Heart left ventricle (tissue), 13 donors: ENCODE results near the gene CUBN.

Experiments
- CTCF ChIP-seq, 12 donors: fragments of 200-600 bp; sonication (generic) in 4 of 12; IDR thresholded peaks; one replicate each; pipeline versions ENCODE4 v1.5.0 to v1.8.0; 2018 to 2022; ENCODE audit warnings: antibody characterized with exemption in 12 of 12, mild to moderate bottlenecking in 5 of 12
- POLR2A ChIP-seq, 2 donors: fragments of 450-650 bp; IDR thresholded peaks; one replicate each; pipeline ENCODE4 v1.6.1; 2017; ENCODE audit warnings: antibody characterized with exemption in 2 of 2, mild to moderate bottlenecking in 2 of 2, moderate library complexity in 2 of 2
- donor health status: ischemic (EF 13 %, LVEDD 7.1; RV severe dilation, severe dysfunction).
- donor health status: DM: no; HTN: yes; CAD: no.
- donor health status: DM: no; HTN: no; CAD: no.
- donor health status: ischemic (EF 25% LVEDD 6.9; RV normal size, moderate dysfunction).
- donor health status: ischemic (EF 25% LVEDD 5.7; RV mildly dilated, moderate dysfunction).
- donor health status: ischemic (EF 35%, LVEDD 5.7; RV mildly dilated, moderate dysfunction).
- donor health status: nonischemic (EF 11% LVEDD 7.7; RV severe dilation, severe dysfunction).
- donor health status: DM: yes; HTN: yes; CAD: no.
- donor health status: PGD.
- donor health status: ischemic (EF 29% LVEDD 5.4; RV normal size, mild dysfunction).
- donor health status: nonischemic (EF 23%, LVEDD 6.1; RV moderate dilation, normal function).

GRCh38 chr10:16870331-16870730, 259.3 kb downstream of the CUBN start:
- no peak for TF ChIP-seq CTCF (IDR thresholded peaks at IDR 0.05)
- TF ChIP-seq POLR2A (IDR thresholded peaks at IDR 0.05) = no peak
